ENCODE measurements around the gene AFP. TPM values are rescaled to one million over a fixed set of nuclear protein-coding genes. Genes with fewer than 3 reads are reported as not detected.

AFP gene
- total and polyA plus RNA-seq, 2 of the 13 experiments (the other 11 are each of a cell fraction or from before 2014, with no cell fraction given): 9,434 to 13,105 TPM

DNA sequence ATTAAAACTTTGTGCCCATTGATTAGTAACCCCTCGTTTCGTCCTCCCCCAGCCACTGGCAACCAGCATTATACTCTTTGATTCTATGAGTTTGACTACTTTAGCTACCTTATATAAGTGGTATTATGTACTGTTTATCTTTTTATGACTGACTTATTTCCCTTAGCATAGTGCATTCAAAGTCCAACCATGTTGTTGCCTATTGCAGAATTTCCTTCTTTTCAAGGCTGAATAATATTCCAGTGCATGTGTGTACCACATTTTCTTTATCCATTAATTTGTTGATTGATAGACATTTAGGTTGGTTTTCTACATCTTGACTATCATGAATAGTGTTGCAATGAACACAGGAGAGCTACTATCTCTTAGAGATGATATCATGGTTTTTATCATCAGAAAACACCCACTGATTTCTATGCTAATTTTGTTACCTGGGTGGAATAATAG lies 28.8 kb upstream of the AFP start (continued):
- TF ChIP-seq, protein P1, sequence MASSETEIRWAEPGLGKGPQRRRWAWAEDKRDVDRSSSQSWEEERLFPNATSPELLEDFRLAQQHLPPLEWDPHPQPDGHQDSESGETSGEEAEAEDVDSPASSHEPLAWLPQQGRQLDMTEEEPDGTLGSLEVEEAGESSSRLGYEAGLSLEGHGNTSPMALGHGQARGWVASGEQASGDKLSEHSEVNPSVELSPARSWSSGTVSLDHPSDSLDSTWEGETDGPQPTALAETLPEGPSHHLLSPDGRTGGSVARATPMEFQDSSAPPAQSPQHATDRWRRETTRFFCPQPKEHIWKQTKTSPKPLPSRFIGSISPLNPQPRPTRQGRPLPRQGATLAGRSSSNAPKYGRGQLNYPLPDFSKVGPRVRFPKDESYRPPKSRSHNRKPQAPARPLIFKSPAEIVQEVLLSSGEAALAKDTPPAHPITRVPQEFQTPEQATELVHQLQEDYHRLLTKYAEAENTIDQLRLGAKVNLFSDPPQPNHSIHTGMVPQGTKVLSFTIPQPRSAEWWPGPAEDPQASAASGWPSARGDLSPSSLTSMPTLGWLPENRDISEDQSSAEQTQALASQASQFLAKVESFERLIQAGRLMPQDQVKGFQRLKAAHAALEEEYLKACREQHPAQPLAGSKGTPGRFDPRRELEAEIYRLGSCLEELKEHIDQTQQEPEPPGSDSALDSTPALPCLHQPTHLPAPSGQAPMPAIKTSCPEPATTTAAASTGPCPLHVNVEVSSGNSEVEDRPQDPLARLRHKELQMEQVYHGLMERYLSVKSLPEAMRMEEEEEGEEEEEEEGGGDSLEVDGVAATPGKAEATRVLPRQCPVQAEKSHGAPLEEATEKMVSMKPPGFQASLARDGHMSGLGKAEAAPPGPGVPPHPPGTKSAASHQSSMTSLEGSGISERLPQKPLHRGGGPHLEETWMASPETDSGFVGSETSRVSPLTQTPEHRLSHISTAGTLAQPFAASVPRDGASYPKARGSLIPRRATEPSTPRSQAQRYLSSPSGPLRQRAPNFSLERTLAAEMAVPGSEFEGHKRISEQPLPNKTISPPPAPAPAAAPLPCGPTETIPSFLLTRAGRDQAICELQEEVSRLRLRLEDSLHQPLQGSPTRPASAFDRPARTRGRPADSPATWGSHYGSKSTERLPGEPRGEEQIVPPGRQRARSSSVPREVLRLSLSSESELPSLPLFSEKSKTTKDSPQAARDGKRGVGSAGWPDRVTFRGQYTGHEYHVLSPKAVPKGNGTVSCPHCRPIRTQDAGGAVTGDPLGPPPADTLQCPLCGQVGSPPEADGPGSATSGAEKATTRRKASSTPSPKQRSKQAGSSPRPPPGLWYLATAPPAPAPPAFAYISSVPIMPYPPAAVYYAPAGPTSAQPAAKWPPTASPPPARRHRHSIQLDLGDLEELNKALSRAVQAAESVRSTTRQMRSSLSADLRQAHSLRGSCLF (CRISPR knock-in tag; IDR thresholded peaks at IDR 0.05; ENCODE audit: borderline replicate concordance): peak; percentile 85; the same call in 1 of the 2 replicates
- TF ChIP-seq HDAC6 (IDR thresholded peaks at IDR 0.05; ENCODE audit: low read depth, low read length) (no peak), ARID2 (CRISPR knock-in tag; IDR thresholded peaks at IDR 0.05; ENCODE audit: borderline replicate concordance) (no peak), SRSF4 (IDR thresholded peaks at IDR 0.05; ENCODE audit: low read depth, low read length, poor library complexity, severe bottlenecking) (no peak), RBAK (CRISPR knock-in tag; IDR thresholded peaks at IDR 0.05) (no peak), NFE2 (CRISPR knock-in tag; IDR thresholded peaks at IDR 0.05) (no peak), ZNF788 (CRISPR knock-in tag; IDR thresholded peaks at IDR 0.05; ENCODE audit: borderline replicate concordance) (no peak), ONECUT2 (CRISPR knock-in tag; IDR thresholded peaks at IDR 0.05) (peak; percentile 57; the same call in 1 of the 2 replicates), ZNF329 (CRISPR knock-in tag; IDR thresholded peaks at IDR 0.05; ENCODE audit: low read depth) (no peak), ZFY (CRISPR knock-in tag; IDR thresholded peaks at IDR 0.05) (peak; percentile 40; the same call in 1 of the 2 replicates), SATB2 (CRISPR knock-in tag; IDR thresholded peaks at IDR 0.05) (peak; percentile 80), ZNF850 (CRISPR knock-in tag; conservative IDR thresholded peaks at IDR 0.05) (no peak), ZNF138 (CRISPR knock-in tag; IDR thresholded peaks at IDR 0.05; ENCODE audit: low read depth) (no peak), PAX8 (CRISPR knock-in tag; IDR thresholded peaks at IDR 0.05; ENCODE audit: borderline replicate concordance) (no peak), TP53 (CRISPR knock-in tag; conservative IDR thresholded peaks at IDR 0.05) (peak; percentile 72; the same call in 1 of the 2 replicates), ZFAT (CRISPR knock-in tag; conservative IDR thresholded peaks at IDR 0.05) (peak; percentile 80; the same call in 1 of the 2 replicates)
- TF ChIP-seq, protein P2, sequence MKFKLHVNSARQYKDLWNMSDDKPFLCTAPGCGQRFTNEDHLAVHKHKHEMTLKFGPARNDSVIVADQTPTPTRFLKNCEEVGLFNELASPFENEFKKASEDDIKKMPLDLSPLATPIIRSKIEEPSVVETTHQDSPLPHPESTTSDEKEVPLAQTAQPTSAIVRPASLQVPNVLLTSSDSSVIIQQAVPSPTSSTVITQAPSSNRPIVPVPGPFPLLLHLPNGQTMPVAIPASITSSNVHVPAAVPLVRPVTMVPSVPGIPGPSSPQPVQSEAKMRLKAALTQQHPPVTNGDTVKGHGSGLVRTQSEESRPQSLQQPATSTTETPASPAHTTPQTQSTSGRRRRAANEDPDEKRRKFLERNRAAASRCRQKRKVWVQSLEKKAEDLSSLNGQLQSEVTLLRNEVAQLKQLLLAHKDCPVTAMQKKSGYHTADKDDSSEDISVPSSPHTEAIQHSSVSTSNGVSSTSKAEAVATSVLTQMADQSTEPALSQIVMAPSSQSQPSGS (CRISPR knock-in tag; IDR thresholded peaks at IDR 0.05): no peak; the same call in 1 of the 2 replicates
- TF ChIP-seq, protein P3, sequence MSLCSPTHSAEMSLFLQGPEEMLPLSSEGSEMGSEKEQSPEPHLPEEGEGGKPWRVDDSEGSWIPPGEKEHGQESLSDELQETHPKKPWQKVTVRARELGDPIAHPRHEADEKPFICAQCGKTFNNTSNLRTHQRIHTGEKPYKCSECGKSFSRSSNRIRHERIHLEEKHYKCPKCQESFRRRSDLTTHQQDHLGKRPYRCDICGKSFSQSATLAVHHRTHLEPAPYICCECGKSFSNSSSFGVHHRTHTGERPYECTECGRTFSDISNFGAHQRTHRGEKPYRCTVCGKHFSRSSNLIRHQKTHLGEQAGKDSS (CRISPR knock-in tag; IDR thresholded peaks at IDR 0.05; ENCODE audit: borderline replicate concordance, low read depth): no peak
- TF ChIP-seq, protein P4, sequence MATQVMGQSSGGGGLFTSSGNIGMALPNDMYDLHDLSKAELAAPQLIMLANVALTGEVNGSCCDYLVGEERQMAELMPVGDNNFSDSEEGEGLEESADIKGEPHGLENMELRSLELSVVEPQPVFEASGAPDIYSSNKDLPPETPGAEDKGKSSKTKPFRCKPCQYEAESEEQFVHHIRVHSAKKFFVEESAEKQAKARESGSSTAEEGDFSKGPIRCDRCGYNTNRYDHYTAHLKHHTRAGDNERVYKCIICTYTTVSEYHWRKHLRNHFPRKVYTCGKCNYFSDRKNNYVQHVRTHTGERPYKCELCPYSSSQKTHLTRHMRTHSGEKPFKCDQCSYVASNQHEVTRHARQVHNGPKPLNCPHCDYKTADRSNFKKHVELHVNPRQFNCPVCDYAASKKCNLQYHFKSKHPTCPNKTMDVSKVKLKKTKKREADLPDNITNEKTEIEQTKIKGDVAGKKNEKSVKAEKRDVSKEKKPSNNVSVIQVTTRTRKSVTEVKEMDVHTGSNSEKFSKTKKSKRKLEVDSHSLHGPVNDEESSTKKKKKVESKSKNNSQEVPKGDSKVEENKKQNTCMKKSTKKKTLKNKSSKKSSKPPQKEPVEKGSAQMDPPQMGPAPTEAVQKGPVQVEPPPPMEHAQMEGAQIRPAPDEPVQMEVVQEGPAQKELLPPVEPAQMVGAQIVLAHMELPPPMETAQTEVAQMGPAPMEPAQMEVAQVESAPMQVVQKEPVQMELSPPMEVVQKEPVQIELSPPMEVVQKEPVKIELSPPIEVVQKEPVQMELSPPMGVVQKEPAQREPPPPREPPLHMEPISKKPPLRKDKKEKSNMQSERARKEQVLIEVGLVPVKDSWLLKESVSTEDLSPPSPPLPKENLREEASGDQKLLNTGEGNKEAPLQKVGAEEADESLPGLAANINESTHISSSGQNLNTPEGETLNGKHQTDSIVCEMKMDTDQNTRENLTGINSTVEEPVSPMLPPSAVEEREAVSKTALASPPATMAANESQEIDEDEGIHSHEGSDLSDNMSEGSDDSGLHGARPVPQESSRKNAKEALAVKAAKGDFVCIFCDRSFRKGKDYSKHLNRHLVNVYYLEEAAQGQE (IDR thresholded peaks at IDR 0.05; ENCODE audit: borderline replicate concordance in 1 of 2, low read depth in 1 of 2, low read length in 2 of 2): no peak
